SK-N-MC (cell line): ENCODE results near the gene CAP1.

ENCODE experiments used
- DNase-seq: peaks from one replicate; pipeline ENCODE4 v3.0.0-alpha.2; 2011; ENCODE audit warnings: low read depth, low spot score
- H3K27ac ChIP-seq: fragments of 200-600 bp; sonication (generic); 2 replicates; pipeline ENCODE4 v1.5.1; 2016; ENCODE audit warnings: mixed run types
- H3K36me3 ChIP-seq: fragments of 200-600 bp; sonication (generic); 2 replicates; pipeline ENCODE4 v1.6.1; 2017; ENCODE audit warnings: antibody characterized with exemption, low read length, mixed read lengths; ENCODE audit not compliant: insufficient read depth
- H3K4me3 ChIP-seq: fragments of 200-600 bp; sonication (generic); 2 replicates; pipeline ENCODE4 v1.5.1; 2016
- H3K9ac ChIP-seq: fragments of 200-600 bp; sonication (generic); 2 replicates; pipeline ENCODE4 v1.8.0; 2017; ENCODE audit warnings: mixed run types, mixed read lengths; ENCODE audit not compliant: insufficient read length
- H3K9me3 ChIP-seq: fragments of 200-600 bp; sonication (generic); 2 replicates; pipeline ENCODE4 v1.6.1; 2017; ENCODE audit warnings: low read depth, mild to moderate bottlenecking, antibody characterized with exemption, low read length, moderate library complexity, mixed read lengths
- EZH2 ChIP-seq: fragments of 200-600 bp; sonication (generic); IDR thresholded peaks from one replicate; pipeline ENCODE4 v1.6.1; 2017; ENCODE audit warnings: antibody characterized with exemption
- FOXP2 ChIP-seq: optimal IDR thresholded peaks from 2 replicates; pipeline ENCODE3; 2011; ENCODE audit warnings: mild to moderate bottlenecking, moderate library complexity; ENCODE audit not compliant: insufficient read depth; ENCODE audit errors: extremely low read length, control extremely low read depth
- POLR2AphosphoS5 ChIP-seq: IDR thresholded peaks from 2 replicates; pipeline ENCODE4 v1.6.1; 2012; ENCODE audit warnings: mild to moderate bottlenecking, low read depth, low read length, borderline replicate concordance

The CAP1 gene

GRCh38 chr1:40047769-40048168, 7.2 kb downstream of the CAP1 start:
- peaks cover 10% of the 10 kb centered on the region; the same call in 1 of the 2 replicates for H3K36me3 ChIP-seq
- H3K9ac ChIP-seq, result no peak overlapping the region
- no peak overlapping the region for H3K4me3 ChIP-seq
- TF ChIP-seq FOXP2, result no peak
- no peak for TF ChIP-seq EZH2
- TF ChIP-seq POLR2AphosphoS5, result no peak
- no peaks in the 10 kb centered on the region for H3K9me3 ChIP-seq
- no peak for DNase-seq
- H3K27ac ChIP-seq, result no peak overlapping the region

- Histone ChIP-seq H3K27ac (no peak overlapping the region), H3K9ac (no peak overlapping the region), H3K9me3 (no peaks in the 10 kb centered on the region), H3K4me3 (no peak overlapping the region), H3K36me3 (peaks cover 10% of the 10 kb centered on the region; the same call in 1 of the 2 replicates)
- no peak for DNase-seq
- TF ChIP-seq POLR2AphosphoS5 (no peak), EZH2 (no peak), FOXP2 (no peak)
These were observed 9.2 kb downstream of the CAP1 start for GRCh38 chr1:40049725-40050124.

- no peak overlapping the region for H3K4me3 ChIP-seq
- H3K36me3 ChIP-seq, result peaks cover 10% of the 10 kb centered on the region
- no peak for DNase-seq
- H3K9ac ChIP-seq, result no peak overlapping the region
- H3K9me3 ChIP-seq, result no peaks in the 10 kb centered on the region
- no peak overlapping the region for H3K27ac ChIP-seq
- TF ChIP-seq POLR2AphosphoS5, result no peak
- no peak for TF ChIP-seq EZH2
- TF ChIP-seq FOXP2, result no peak
These were observed 10.3 kb downstream of the CAP1 start for GRCh38 chr1:40050863-40051262.

GRCh38 chr1:40053138-40053887, 12.8 kb downstream of the CAP1 start:
- no peak for TF ChIP-seq FOXP2
- TF ChIP-seq EZH2, result no peak
- no peak for TF ChIP-seq POLR2AphosphoS5
- no peak for DNase-seq
- no peak overlapping the region for H3K4me3 ChIP-seq
- peaks cover 5% of the 10 kb centered on the region for H3K36me3 ChIP-seq
- H3K9ac ChIP-seq, result no peak overlapping the region
- H3K9me3 ChIP-seq, result no peaks in the 10 kb centered on the region
- H3K27ac ChIP-seq, result no peak overlapping the region

- Histone ChIP-seq H3K9ac (no peak overlapping the region), H3K4me3 (no peak overlapping the region), H3K9me3 (no peaks in the 10 kb centered on the region), H3K27ac (no peak overlapping the region), H3K36me3 (peaks cover 21% of the 10 kb centered on the region)
- no peak for TF ChIP-seq POLR2AphosphoS5
- DNase-seq, result no peak
These were observed 16.2 kb downstream of the CAP1 start for GRCh38 chr1:40056519-40057309.

GRCh38 chr1:40057310-40058030, 16.9 kb downstream of the CAP1 start:
- no peak for TF ChIP-seq POLR2AphosphoS5
- TF ChIP-seq EZH2, result no peak
- no peak for TF ChIP-seq FOXP2
- Histone ChIP-seq H3K9me3 (no peaks in the 10 kb centered on the region), H3K36me3 (peaks cover 25% of the 10 kb centered on the region), H3K27ac (no peak overlapping the region), H3K9ac (no peak overlapping the region), H3K4me3 (no peak overlapping the region)
- DNase-seq, result no peak

- TF ChIP-seq FOXP2, result no peak
- TF ChIP-seq POLR2AphosphoS5, result no peak
- TF ChIP-seq EZH2, result no peak
- peaks cover 25% of the 10 kb centered on the region for H3K36me3 ChIP-seq
These were observed 17.5 kb downstream of the CAP1 start for GRCh38 chr1:40058097-40058452.

More at GRCh38 chr1:40058097-40058452, 17.5 kb downstream of the CAP1 start:
- Histone ChIP-seq H3K27ac (no peak overlapping the region), H3K9ac (no peak overlapping the region), H3K4me3 (no peak overlapping the region), H3K9me3 (no peaks in the 10 kb centered on the region)
- DNase-seq, result no peak
